SU-DHL-6 (cell line): Measurements from ENCODE around the gene RUBCNL.

Source experiments
- H2AFZ ChIP-seq: fragments of 200-600 bp; sonication (generic); 2 replicates; pipeline ENCODE4 v1.6.1; 2014; ENCODE audit warnings: low read depth, mild to moderate bottlenecking, moderate library complexity, mixed read lengths, antibody characterized with exemption, low read length; ENCODE audit not compliant: severe bottlenecking
- H3F3A ChIP-seq: fragments of 200-600 bp; shearing (Covaris generic); 2 replicates; pipeline ENCODE4 v1.6.0; 2016; ENCODE audit warnings: antibody characterized with exemption, mild to moderate bottlenecking; ENCODE audit not compliant: insufficient read depth
- H3K27ac ChIP-seq: fragments of 200-600 bp; sonication (generic); 2 replicates; pipeline ENCODE4 v1.5.1; 2016; ENCODE audit warnings: low read depth, mild to moderate bottlenecking, low read length, moderate library complexity, mixed read lengths
- H3K27me3 ChIP-seq: fragments of 200-600 bp; sonication (generic), shearing (Covaris generic); 2 replicates; pipeline ENCODE4 v1.6.0; 2014; ENCODE audit warnings: mild to moderate bottlenecking, low read length
- H3K36me3 ChIP-seq: fragments of 200-600 bp; sonication (generic); 2 replicates; pipeline ENCODE4 v1.6.1; 2014; ENCODE audit warnings: mild to moderate bottlenecking, low read length, mixed read lengths
- H3K4me2 ChIP-seq: fragments of 300-600, 200-600 bp; shearing (Covaris generic), sonication (generic); 2 replicates; pipeline ENCODE4 v1.6.0; 2014; ENCODE audit warnings: low read length, low read depth, mild to moderate bottlenecking; ENCODE audit not compliant: poor library complexity, severe bottlenecking
- H3K4me3 ChIP-seq: fragments of 200-600 bp; sonication (generic); 2 replicates; pipeline ENCODE4 v1.5.1; 2014; ENCODE audit warnings: antibody characterized with exemption, low read length, mild to moderate bottlenecking, mixed read lengths; ENCODE audit not compliant: insufficient read depth, poor library complexity, severe bottlenecking
- H3K79me2 ChIP-seq: fragments of 200-600 bp; sonication (generic); 2 replicates; pipeline ENCODE4 v1.6.1; 2014; ENCODE audit warnings: mild to moderate bottlenecking, low read length, moderate library complexity; ENCODE audit not compliant: insufficient read depth
- H3K9ac ChIP-seq: fragments of 200-600 bp; sonication (generic); 2 replicates; pipeline ENCODE4 v1.7.0; 2014; ENCODE audit warnings: mild to moderate bottlenecking, low read length
- H3K9me2 ChIP-seq: fragments of 200-600 bp; sonication (generic); replicated peaks from 2 replicates; pipeline ENCODE4 v1.6.1; 2014; ENCODE audit warnings: low read length; ENCODE audit not compliant: insufficient read depth
- H3K9me3 ChIP-seq: fragments of 200-600 bp; sonication (generic); 2 replicates; pipeline ENCODE4 v1.6.1; 2014; ENCODE audit warnings: low read length, mixed read lengths; ENCODE audit not compliant: insufficient read depth
- H4K20me1 ChIP-seq: fragments of 200-600 bp; sonication (generic); 2 replicates; pipeline ENCODE4 v1.6.1; 2014; ENCODE audit warnings: low read depth, mild to moderate bottlenecking, antibody characterized with exemption, low read length, moderate library complexity, mixed read lengths
- EZH2phosphoT487 ChIP-seq: fragments of 200-600 bp; sonication (generic), shearing (Covaris generic); conservative IDR thresholded peaks from 2 replicates; pipeline ENCODE4 v1.6.1; 2018; ENCODE audit warnings: mild to moderate bottlenecking, antibody characterized with exemption, low read length, moderate library complexity, mixed read lengths
- TF ChIP-seq, protein P1 (sequence below): fragments of 200-600 bp; sonication (generic); IDR thresholded peaks from one replicate; pipeline ENCODE4 v1.5.1; 2017; ENCODE audit warnings: antibody characterized with exemption, mild to moderate bottlenecking, low read length, moderate library complexity; ENCODE audit not compliant: insufficient read depth, poor library complexity, severe bottlenecking

The RUBCNL gene

DNA sequence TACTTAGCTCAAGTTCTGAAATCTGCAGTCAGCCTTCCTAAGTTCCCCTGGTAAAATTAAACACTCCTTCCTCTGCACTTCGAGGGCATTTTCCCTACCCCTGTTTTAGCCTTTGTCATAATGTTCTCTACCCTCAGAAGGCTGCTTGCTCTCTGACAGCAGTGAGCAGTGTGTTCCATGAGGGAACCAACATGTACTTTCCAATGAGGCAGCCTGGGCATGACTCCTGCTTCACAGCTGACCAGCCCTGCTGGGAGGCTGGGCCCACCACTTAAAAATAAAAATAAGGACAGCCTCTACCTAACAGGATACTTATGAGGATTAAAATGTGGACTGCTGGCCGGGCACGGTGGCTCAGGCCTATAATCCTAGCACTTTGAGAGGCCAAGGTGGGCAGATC is 26.4 kb downstream of the RUBCNL start:
- Histone ChIP-seq H3K27me3 (no peaks in the 10 kb centered on the region), H3F3A (no peaks in the 10 kb centered on the region; the same call in 1 of the 2 replicates), H3K4me3 (no peak overlapping the region), H3K27ac (no peak overlapping the region), H3K9me3 (no peaks in the 10 kb centered on the region), H3K9ac (no peak overlapping the region), H3K9me2 (no peaks in the 10 kb centered on the region), H4K20me1 (no peaks in the 10 kb centered on the region), H3K36me3 (peaks cover 38% of the 10 kb centered on the region; the same call in 1 of the 2 replicates), H3K4me2 (no peak overlapping the region), H2AFZ (no peak overlapping the region), H3K79me2 (peaks cover 2% of the 10 kb centered on the region; the same call in 1 of the 2 replicates)
- TF ChIP-seq, protein P1, sequence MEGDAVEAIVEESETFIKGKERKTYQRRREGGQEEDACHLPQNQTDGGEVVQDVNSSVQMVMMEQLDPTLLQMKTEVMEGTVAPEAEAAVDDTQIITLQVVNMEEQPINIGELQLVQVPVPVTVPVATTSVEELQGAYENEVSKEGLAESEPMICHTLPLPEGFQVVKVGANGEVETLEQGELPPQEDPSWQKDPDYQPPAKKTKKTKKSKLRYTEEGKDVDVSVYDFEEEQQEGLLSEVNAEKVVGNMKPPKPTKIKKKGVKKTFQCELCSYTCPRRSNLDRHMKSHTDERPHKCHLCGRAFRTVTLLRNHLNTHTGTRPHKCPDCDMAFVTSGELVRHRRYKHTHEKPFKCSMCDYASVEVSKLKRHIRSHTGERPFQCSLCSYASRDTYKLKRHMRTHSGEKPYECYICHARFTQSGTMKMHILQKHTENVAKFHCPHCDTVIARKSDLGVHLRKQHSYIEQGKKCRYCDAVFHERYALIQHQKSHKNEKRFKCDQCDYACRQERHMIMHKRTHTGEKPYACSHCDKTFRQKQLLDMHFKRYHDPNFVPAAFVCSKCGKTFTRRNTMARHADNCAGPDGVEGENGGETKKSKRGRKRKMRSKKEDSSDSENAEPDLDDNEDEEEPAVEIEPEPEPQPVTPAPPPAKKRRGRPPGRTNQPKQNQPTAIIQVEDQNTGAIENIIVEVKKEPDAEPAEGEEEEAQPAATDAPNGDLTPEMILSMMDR, result no peak
- TF ChIP-seq EZH2phosphoT487, result no peak

DNA sequence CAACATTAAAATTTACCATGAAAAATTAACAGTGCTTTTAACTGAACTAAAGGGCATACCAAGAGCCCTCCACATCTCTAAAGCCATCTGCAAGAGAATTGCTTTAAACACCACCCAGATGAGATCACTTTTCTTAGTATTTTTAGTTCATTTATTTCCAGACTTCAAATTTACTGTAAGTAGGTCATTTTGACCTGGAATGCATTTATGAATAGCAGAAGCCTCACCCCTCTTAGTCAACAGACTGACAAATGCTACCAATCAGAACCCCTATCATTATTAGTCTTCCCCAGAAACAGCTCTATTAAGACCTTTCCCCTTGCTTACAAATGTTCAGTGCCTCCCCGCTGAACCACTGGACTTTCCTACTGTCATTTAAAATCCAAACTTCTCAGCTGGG is 27.3 kb downstream of the RUBCNL start:
- Histone ChIP-seq H4K20me1 (no peaks in the 10 kb centered on the region), H3K9me2 (no peaks in the 10 kb centered on the region), H3K9ac (no peak overlapping the region), H3K79me2 (no peaks in the 10 kb centered on the region), H3K4me2 (no peak overlapping the region), H3K4me3 (no peak overlapping the region), H3K27me3 (no peaks in the 10 kb centered on the region), H3K27ac (no peak overlapping the region), H3K9me3 (no peaks in the 10 kb centered on the region), H2AFZ (no peak overlapping the region), H3K36me3 (peaks cover 38% of the 10 kb centered on the region; the same call in 1 of the 2 replicates), H3F3A (no peaks in the 10 kb centered on the region; the same call in 1 of the 2 replicates)
- TF ChIP-seq, protein P1, result no peak
- no peak for TF ChIP-seq EZH2phosphoT487

DNA sequence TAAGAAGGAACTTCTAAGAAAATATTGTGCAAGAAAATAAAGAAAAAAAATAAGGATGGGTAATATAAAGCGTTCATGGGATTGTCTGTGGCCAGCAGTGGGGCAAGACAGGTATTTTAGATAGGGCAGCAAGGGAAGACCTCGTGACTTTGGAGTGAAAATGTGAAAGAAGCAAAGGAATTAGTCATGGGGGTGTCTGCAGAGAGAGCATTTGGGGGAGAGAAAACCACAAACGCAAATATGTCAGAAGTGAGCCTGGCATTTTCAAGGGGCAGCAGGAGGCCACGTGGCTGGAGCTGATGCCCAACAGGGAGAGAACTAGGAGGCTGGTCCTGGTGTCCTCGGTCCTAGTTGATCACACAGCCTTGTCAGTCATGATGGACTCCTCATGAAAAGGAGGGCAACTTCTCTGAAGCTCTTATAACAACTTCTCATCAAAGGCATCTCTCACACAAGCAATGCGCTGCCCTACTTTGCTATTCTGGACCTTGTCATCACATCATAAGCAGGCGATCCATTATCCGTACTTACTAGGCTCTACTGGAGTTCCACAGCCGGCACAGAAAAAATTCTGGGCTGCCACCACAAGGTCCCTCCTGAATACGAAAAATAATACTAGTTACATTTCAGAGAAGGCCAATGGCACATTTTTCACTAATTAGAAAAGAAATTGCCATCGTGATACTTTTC is 31.0 kb downstream of the RUBCNL start:
- H4K20me1 ChIP-seq, result no peaks in the 10 kb centered on the region
- no peaks in the 10 kb centered on the region; the same call in 1 of the 2 replicates for H3F3A ChIP-seq
- H3K4me2 ChIP-seq, result no peak overlapping the region
- H3K4me3 ChIP-seq, result no peak overlapping the region
- no peak overlapping the region for H3K27ac ChIP-seq
- TF ChIP-seq, protein P1, result no peak
- H3K27me3 ChIP-seq, result no peaks in the 10 kb centered on the region
- no peaks in the 10 kb centered on the region for H3K79me2 ChIP-seq
- H3K9ac ChIP-seq, result no peak overlapping the region
- no peaks in the 10 kb centered on the region for H3K9me2 ChIP-seq
- no peak overlapping the region for H2AFZ ChIP-seq
- peaks cover 35% of the 10 kb centered on the region; the same call in 1 of the 2 replicates for H3K36me3 ChIP-seq
- no peaks in the 10 kb centered on the region for H3K9me3 ChIP-seq
